Neutrophil (primary cell): ENCODE data around the gene SMARCC1.

Experiments
- H3K27ac ChIP-seq: fragments of 200-600 bp; sonication (generic); 2 replicates; pipeline ENCODE4 v1.5.1; 2016; ENCODE audit warnings: mild to moderate bottlenecking, moderate library complexity
- H3K27me3 ChIP-seq: fragments of 200-600 bp; sonication (generic); 2 replicates; pipeline ENCODE4 v1.6.0; 2016; ENCODE audit warnings: mild to moderate bottlenecking
- H3K36me3 ChIP-seq: fragments of 200-600 bp; sonication (generic); 2 replicates; pipeline ENCODE4 v1.5.1; 2017
- H3K4me1 ChIP-seq, 2 experiments: fragments of 200-600 bp in 1 of 2; sonication (generic) in 1 of 2; 1 replicate in 1 of 2; 2 replicates in 1 of 2; pipeline versions ENCODE4 v1.5.1 to v1.6.1; 2013 to 2016; ENCODE audit warnings: low read depth in 1 of 2, low read length in 1 of 2, mild to moderate bottlenecking in 1 of 2, moderate library complexity in 1 of 2; ENCODE audit not compliant: control insufficient read depth in 1 of 2, insufficient read depth in 1 of 2
- H3K4me3 ChIP-seq, 2 experiments: fragments of 200-600 bp in 1 of 2; sonication (generic) in 1 of 2; 1 replicate in 1 of 2; 2 replicates in 1 of 2; pipeline ENCODE4 v1.5.1; 2013 to 2016; ENCODE audit warnings: low read depth in 1 of 2, low read length in 1 of 2, mild to moderate bottlenecking in 1 of 2, moderate library complexity in 1 of 2
- H3K9me3 ChIP-seq: fragments of 200-600 bp; sonication (generic); 2 replicates; pipeline ENCODE4 v1.5.1; 2016
- TF ChIP-seq, protein P1 (sequence below): fragments of 200-600 bp; sonication (generic); IDR thresholded peaks from 2 replicates; pipeline ENCODE4 v1.5.1; 2016; ENCODE audit warnings: antibody characterized with exemption

The SMARCC1 gene

DNA sequence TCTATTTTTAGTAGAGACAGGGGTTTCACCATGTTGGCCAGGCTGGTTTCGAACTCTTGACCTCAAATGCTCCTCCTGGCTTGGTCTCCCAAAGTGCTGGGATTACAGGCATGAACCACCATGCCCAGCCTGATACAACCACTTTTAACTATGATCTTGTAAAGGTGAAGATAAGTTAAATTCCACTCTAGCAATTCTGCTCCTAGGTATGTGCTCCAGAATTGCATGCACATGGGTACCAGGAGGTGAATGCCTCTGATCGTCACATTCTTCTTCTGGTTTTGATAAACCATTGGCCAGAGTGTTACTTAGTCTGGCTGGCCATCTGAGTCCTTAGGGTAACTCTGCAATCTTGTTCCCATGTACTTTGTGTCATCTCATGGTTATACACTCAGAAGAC is 225.3 kb downstream of the SMARCC1 start:
- TF ChIP-seq, protein P1, sequence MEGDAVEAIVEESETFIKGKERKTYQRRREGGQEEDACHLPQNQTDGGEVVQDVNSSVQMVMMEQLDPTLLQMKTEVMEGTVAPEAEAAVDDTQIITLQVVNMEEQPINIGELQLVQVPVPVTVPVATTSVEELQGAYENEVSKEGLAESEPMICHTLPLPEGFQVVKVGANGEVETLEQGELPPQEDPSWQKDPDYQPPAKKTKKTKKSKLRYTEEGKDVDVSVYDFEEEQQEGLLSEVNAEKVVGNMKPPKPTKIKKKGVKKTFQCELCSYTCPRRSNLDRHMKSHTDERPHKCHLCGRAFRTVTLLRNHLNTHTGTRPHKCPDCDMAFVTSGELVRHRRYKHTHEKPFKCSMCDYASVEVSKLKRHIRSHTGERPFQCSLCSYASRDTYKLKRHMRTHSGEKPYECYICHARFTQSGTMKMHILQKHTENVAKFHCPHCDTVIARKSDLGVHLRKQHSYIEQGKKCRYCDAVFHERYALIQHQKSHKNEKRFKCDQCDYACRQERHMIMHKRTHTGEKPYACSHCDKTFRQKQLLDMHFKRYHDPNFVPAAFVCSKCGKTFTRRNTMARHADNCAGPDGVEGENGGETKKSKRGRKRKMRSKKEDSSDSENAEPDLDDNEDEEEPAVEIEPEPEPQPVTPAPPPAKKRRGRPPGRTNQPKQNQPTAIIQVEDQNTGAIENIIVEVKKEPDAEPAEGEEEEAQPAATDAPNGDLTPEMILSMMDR, result no peak
- H3K9me3 ChIP-seq, result no peaks in the 10 kb centered on the region
- H3K36me3 ChIP-seq, result no peaks in the 10 kb centered on the region
- H3K4me3 ChIP-seq, result no peak overlapping the region
- no peaks in the 10 kb centered on the region for H3K27me3 ChIP-seq
- H3K4me1 ChIP-seq, result no peaks in the 10 kb centered on the region
- H3K27ac ChIP-seq, result no peak overlapping the region

DNA sequence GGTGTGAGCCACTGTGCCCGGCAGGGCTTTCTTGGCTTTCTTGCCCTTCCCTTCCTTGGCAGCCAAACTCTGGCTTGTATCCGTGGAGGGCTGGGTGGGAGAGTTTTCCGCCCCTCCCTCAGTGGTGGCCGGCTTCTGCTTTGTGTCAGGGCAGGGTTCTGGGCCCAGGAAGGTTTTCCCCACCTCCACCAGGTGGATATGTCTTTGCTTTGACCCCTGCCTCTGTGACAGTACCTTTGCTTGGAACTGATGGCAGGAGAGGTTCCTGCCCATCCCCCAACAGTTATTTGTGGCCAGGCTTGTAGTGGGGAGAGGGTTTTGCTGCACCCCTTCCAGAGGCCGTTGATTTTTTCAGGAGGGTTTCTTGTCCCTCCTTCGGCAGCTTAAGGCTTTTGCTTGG is 227.4 kb downstream of the SMARCC1 start:
- Histone ChIP-seq H3K27me3 (no peaks in the 10 kb centered on the region), H3K9me3 (no peaks in the 10 kb centered on the region), H3K27ac (no peak overlapping the region), H3K36me3 (no peaks in the 10 kb centered on the region), H3K4me1 (no peaks in the 10 kb centered on the region), H3K4me3 (no peak overlapping the region)
- TF ChIP-seq, protein P1, result no peak

DNA sequence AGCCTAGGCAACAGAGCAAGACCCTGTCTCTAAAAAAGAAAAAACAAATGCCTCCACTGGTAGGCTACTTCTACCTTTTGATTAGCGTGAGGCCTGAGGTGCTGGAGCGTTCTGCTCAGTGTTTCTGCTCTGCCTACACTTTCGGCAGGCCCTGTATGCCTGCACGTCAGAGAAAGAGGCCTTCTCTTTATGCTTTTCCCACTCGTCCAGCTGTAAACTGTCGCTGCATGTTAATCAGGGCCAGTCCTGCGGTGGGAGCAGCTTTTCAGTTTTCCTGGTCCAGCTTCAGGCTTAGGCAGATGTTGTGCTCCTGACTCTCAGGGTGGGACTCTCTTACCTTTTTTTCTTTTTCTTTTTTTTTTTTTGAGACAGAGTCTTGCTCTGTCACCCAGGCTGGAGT is 228.3 kb downstream of the SMARCC1 start:
- Histone ChIP-seq H3K27ac (no peak overlapping the region), H3K4me1 (no peaks in the 10 kb centered on the region), H3K27me3 (no peaks in the 10 kb centered on the region), H3K9me3 (no peaks in the 10 kb centered on the region), H3K36me3 (no peaks in the 10 kb centered on the region), H3K4me3 (no peak overlapping the region)
- TF ChIP-seq, protein P1, result no peak

DNA sequence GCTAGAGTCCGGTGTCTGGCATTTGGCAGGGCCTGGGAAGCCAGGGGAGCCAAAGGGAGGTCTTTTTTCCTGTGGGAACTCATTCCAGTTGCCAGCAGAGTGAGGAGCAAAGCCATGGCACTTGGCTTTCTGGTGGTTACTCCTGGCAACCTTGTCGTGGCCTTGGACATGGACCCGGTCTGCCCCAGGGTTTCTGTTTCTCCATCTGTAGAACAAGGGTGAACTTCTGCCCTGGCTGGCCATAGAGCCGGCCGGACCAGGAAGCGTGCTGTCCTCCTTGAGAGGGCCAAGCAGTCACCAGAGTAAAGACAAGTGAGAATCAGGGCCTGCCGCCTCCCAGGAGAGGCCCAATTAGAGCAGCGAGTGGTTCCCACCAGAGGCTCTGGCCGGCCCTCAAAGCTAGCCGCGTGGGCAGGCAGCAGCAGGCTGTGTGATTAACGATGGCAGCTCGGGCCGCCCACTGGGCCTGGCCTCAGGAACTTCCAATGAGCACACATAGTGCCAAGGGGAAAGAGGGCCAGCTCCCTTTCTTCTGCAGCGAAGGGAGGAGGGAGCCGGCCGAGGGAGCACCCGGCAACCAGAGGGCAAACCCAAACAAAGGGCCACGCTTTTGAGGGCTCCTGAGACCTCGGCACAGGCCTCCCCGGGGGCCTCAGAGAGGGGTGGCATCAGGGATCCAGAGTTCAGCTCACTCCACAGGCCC is 239.1 kb downstream of the SMARCC1 start:
- no peaks in the 10 kb centered on the region for H3K36me3 ChIP-seq
- no peaks in the 10 kb centered on the region for H3K9me3 ChIP-seq
- peaks cover 4% of the 10 kb centered on the region for H3K27me3 ChIP-seq
- H3K4me1 ChIP-seq, result no peaks in the 10 kb centered on the region
- no peak overlapping the region for H3K27ac ChIP-seq
- no peak overlapping the region for H3K4me3 ChIP-seq
- TF ChIP-seq, protein P1, result no peak

DNA sequence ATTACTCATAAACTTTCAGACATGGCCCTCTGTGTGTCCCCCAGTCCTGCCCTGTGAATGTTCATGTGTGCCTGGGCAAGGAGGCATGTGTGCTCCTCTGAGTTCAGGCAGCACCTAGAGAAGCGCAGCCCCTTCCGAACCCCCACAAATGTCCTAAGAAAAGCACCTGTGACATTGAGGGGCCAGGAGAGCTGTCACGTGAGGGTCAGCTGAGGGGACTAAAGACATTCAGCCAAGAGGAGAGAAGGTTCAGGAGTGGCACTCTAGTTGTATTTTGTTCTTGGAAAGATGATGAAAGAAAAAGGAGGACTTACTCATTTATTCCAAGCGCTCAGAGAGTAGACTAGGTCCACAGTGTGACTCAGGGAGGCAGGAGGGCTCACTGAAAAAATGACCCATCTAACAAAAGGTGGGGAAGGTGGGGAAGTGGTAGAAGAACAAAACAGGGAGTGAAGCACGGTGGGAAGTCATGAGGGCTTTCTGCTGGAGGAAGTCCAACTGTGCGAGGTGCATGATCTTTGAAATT is 240.0 kb downstream of the SMARCC1 start:
- no peak overlapping the region for H3K4me3 ChIP-seq
- no peaks in the 10 kb centered on the region for H3K36me3 ChIP-seq
- TF ChIP-seq, protein P1, result no peak
- H3K27ac ChIP-seq, result no peak overlapping the region
- no peaks in the 10 kb centered on the region for H3K27me3 ChIP-seq
- no peaks in the 10 kb centered on the region for H3K9me3 ChIP-seq
- H3K4me1 ChIP-seq, result no peaks in the 10 kb centered on the region
